H1 (cell line): ENCODE results near the gene ACOT9. TPM values are rescaled to one million over a fixed set of nuclear protein-coding genes. Genes with fewer than 3 reads are reported as not detected.

Experiments
- CTCF ChIA-PET: fragments of 300-600 bp; sonication (Branson Sonifier 250); formaldehyde crosslinking; loops from one replicate; lab custom pipeline; 2021; ENCODE audit not compliant: partially characterized antibody; lab: Charles Lee
- POLR2A ChIA-PET: fragments of 300-600 bp; sonication (Branson Sonifier 250); formaldehyde crosslinking; loops from one replicate; lab custom pipeline; 2021; ENCODE audit warnings: inconsistent platforms; ENCODE audit not compliant: partially characterized antibody; lab: Charles Lee
- DNase-seq, 2 experiments: peaks; one replicate each; pipeline versions ENCODE4 v3.0.0 to v3.0.0-alpha.2; 2010 to 2022; ENCODE audit warnings: low spot score in 2 of 2, low read depth in 1 of 2, mixed read lengths in 1 of 2
- FAIRE-seq: peaks from 2 replicates; lab custom pipeline; 2011; peaks lifted over from hg19 to GRCh38; lab: Jason Lieb, UNC
- H2AFZ ChIP-seq: 2 replicates; pipeline ENCODE4 v1.8.1; 2012; ENCODE audit warnings: low read length, inconsistent platforms
- H2AK5ac ChIP-seq: 2 replicates; pipeline ENCODE4 v1.6.1; 2013; ENCODE audit warnings: low read depth, low read length
- H2BK120ac ChIP-seq: replicated peaks from 2 replicates; pipeline ENCODE3; 2013; ENCODE audit warnings: low read depth, low read length, inconsistent platforms
- H2BK12ac ChIP-seq: 2 replicates; pipeline ENCODE4 v1.6.1; 2013; ENCODE audit warnings: low read depth, low read length
- H2BK15ac ChIP-seq: 2 replicates; pipeline ENCODE4 v1.6.1; 2013; ENCODE audit warnings: low read length
- H2BK20ac ChIP-seq: 2 replicates; pipeline ENCODE4 v1.6.1; 2013; ENCODE audit warnings: low read length
- H2BK5ac ChIP-seq: 2 replicates; pipeline ENCODE4 v1.6.1; 2013; ENCODE audit warnings: low read depth, low read length
- H3K14ac ChIP-seq: 2 replicates; pipeline ENCODE4 v1.6.1; 2013; ENCODE audit warnings: inconsistent platforms; ENCODE audit not compliant: insufficient read length
- H3K18ac ChIP-seq: 2 replicates; pipeline ENCODE4 v1.6.1; 2013; ENCODE audit warnings: low read length; ENCODE audit errors: extremely low read depth
- H3K23ac ChIP-seq: 2 replicates; pipeline ENCODE4 v1.6.1; 2013; ENCODE audit warnings: inconsistent platforms; ENCODE audit not compliant: insufficient read length
- H3K23me2 ChIP-seq: 2 replicates; pipeline ENCODE4 v1.6.1; 2013; ENCODE audit warnings: low read depth, low read length
- H3K27ac ChIP-seq: 2 replicates; pipeline ENCODE4 v1.6.1; 2011; ENCODE audit warnings: low read depth, low read length, inconsistent platforms
- H3K27me3 ChIP-seq, 4 experiments: replicated peaks in 1 of 4; 1 replicate in 1 of 4; 2 replicates in 3 of 4; pipeline versions ENCODE4 v1.6.1 to v1.8.1; 2011 to 2013; ENCODE audit warnings: low read length in 3 of 4, mild to moderate bottlenecking in 3 of 4, inconsistent platforms in 2 of 4, mixed read lengths in 2 of 4, moderate library complexity in 1 of 4; ENCODE audit not compliant: control insufficient read depth in 3 of 4, insufficient read depth in 3 of 4; ENCODE audit errors: extremely low read depth in 1 of 4
- H3K36me3 ChIP-seq, 4 experiments: 2 replicates each; pipeline versions ENCODE4 v1.6.1 to v1.8.1; 2011 to 2013; ENCODE audit warnings: mild to moderate bottlenecking in 4 of 4, low read length in 3 of 4, moderate library complexity in 2 of 4, control low read depth in 1 of 4, inconsistent platforms in 1 of 4; ENCODE audit not compliant: insufficient read depth in 4 of 4, control insufficient read depth in 2 of 4
- H3K4ac ChIP-seq: replicated peaks from 2 replicates; pipeline ENCODE3; 2013; ENCODE audit warnings: low read length, low read depth, mixed read lengths, inconsistent platforms; ENCODE audit not compliant: insufficient read length
- H3K4me1 ChIP-seq, 4 experiments: replicated peaks in 1 of 4; 1 replicate in 1 of 4; 2 replicates in 3 of 4; pipeline versions ENCODE4 v1.6.1 to v1.8.1; 2011 to 2013; ENCODE audit warnings: low read length in 3 of 4, inconsistent platforms in 2 of 4, mixed read lengths in 1 of 4; ENCODE audit not compliant: insufficient read depth in 4 of 4, control insufficient read depth in 3 of 4
- H3K4me2 ChIP-seq, 2 experiments: 2 replicates each; pipeline versions ENCODE4 v1.6.1 to v1.8.1; 2011 to 2013; ENCODE audit warnings: low read depth in 2 of 2, low read length in 2 of 2, control low read depth in 1 of 2, inconsistent platforms in 1 of 2, mild to moderate bottlenecking in 1 of 2; ENCODE audit not compliant: insufficient read depth in 1 of 2
- H3K4me3 ChIP-seq, 4 experiments: fragments of 200-600, 300-600 bp in 1 of 4; sonication (generic), shearing (Covaris generic), sonication (Bioruptor Twin) in 1 of 4; 2 replicates each; pipeline versions ENCODE4 v1.5.1 to v1.8.1; 2011 to 2016; ENCODE audit warnings: low read length in 4 of 4, low read depth in 3 of 4, control low read depth in 2 of 4, inconsistent platforms in 2 of 4, mild to moderate bottlenecking in 2 of 4, mixed read lengths in 1 of 4, moderate library complexity in 1 of 4; ENCODE audit not compliant: insufficient read depth in 2 of 4; ENCODE audit errors: extremely low read depth in 1 of 4
- H3K56ac ChIP-seq: replicated peaks from 2 replicates; pipeline ENCODE3; 2013; ENCODE audit warnings: low read depth, mild to moderate bottlenecking, mixed read lengths, low read length, inconsistent platforms; ENCODE audit not compliant: insufficient read length
- H3K79me1 ChIP-seq: 2 replicates; pipeline ENCODE4 v1.6.1; 2013; ENCODE audit warnings: low read depth, low read length, control low read depth
- H3K79me2 ChIP-seq, 2 experiments: 2 replicates each; pipeline versions ENCODE4 v1.6.1 to v1.8.1; 2012 to 2013; ENCODE audit warnings: low read length in 2 of 2, mild to moderate bottlenecking in 2 of 2, inconsistent platforms in 1 of 2; ENCODE audit not compliant: insufficient read depth in 2 of 2, control insufficient read depth in 1 of 2
- H3K9ac ChIP-seq, 4 experiments: replicated peaks in 1 of 4; 1 replicate in 1 of 4; 2 replicates in 3 of 4; pipeline versions ENCODE4 v1.6.1 to v1.8.1; 2011 to 2013; ENCODE audit warnings: low read depth in 3 of 4, low read length in 3 of 4, control low read depth in 2 of 4, mild to moderate bottlenecking in 2 of 4, moderate library complexity in 2 of 4, inconsistent platforms in 1 of 4; ENCODE audit errors: extremely low read depth in 1 of 4
- H3K9me3 ChIP-seq, 2 experiments: 2 replicates each; pipeline versions ENCODE4 v1.6.1 to v1.8.1; 2012 to 2013; ENCODE audit warnings: mild to moderate bottlenecking in 2 of 2, moderate library complexity in 2 of 2, control low read depth in 1 of 2, inconsistent platforms in 1 of 2, low read depth in 1 of 2, low read length in 1 of 2, mixed read lengths in 1 of 2; ENCODE audit not compliant: insufficient read depth in 2 of 2
- H4K20me1 ChIP-seq, 2 experiments: replicated peaks in 1 of 2; 2 replicates each; pipeline versions ENCODE3 to v1.8.1; 2011 to 2013; ENCODE audit warnings: inconsistent platforms in 2 of 2, low read length in 2 of 2, mild to moderate bottlenecking in 1 of 2; ENCODE audit not compliant: insufficient read depth in 2 of 2, control insufficient read depth in 1 of 2
- H4K5ac ChIP-seq: 2 replicates; pipeline ENCODE4 v1.6.1; 2013; ENCODE audit warnings: low read length, low read depth, mixed read lengths, inconsistent platforms; ENCODE audit not compliant: insufficient read length
- H4K8ac ChIP-seq: 2 replicates; pipeline ENCODE4 v1.8.0; 2013; ENCODE audit warnings: mild to moderate bottlenecking, moderate library complexity, low read length, inconsistent platforms; ENCODE audit not compliant: insufficient read depth; ENCODE audit errors: extremely low read depth
- H4K91ac ChIP-seq: replicated peaks from 2 replicates; pipeline ENCODE3; 2013; ENCODE audit warnings: low read length, mixed read lengths, inconsistent platforms; ENCODE audit not compliant: insufficient read length
- BRCA1 ChIP-seq: IDR thresholded peaks from 2 replicates; pipeline ENCODE4 v1.6.1; 2012; ENCODE audit warnings: low read depth, low read length, improper control_type of control experiment
- CBX8 ChIP-seq: fragments of 300-800, 300-1000 bp; sonication (generic); IDR thresholded peaks from 2 replicates; pipeline ENCODE4 v1.7.1; 2016; ENCODE audit warnings: low read depth, low read length, borderline replicate concordance
- CEBPB ChIP-seq: IDR thresholded peaks from 2 replicates; pipeline ENCODE4 v1.6.1; 2012; ENCODE audit warnings: low read depth, low read length
- CTBP2 ChIP-seq: IDR thresholded peaks from 2 replicates; pipeline ENCODE4 v1.7.0; 2011; ENCODE audit warnings: borderline replicate concordance, mild to moderate bottlenecking, moderate library complexity, mixed read lengths, low read length; ENCODE audit not compliant: insufficient read depth, insufficient read length
- EGR1 ChIP-seq: IDR thresholded peaks from 2 replicates; pipeline ENCODE4 v1.6.1; 2011; ENCODE audit warnings: low read depth, low read length, borderline replicate concordance
- FOSL1 ChIP-seq: IDR thresholded peaks from 2 replicates; pipeline ENCODE4 v1.6.1; 2011; ENCODE audit warnings: mild to moderate bottlenecking, low read depth, low read length, moderate library complexity; ENCODE audit not compliant: insufficient read depth
- GABPA ChIP-seq: IDR thresholded peaks from 2 replicates; pipeline ENCODE4 v1.6.1; 2011; ENCODE audit warnings: mild to moderate bottlenecking, low read length, moderate library complexity, borderline replicate concordance; ENCODE audit not compliant: insufficient read depth
- GTF2F1 ChIP-seq: IDR thresholded peaks from 2 replicates; pipeline ENCODE4 v1.6.1; 2012; ENCODE audit warnings: low read depth, low read length, improper control_type of control experiment, borderline replicate concordance
- KDM4A ChIP-seq: IDR thresholded peaks from one replicate; pipeline ENCODE4 v1.7.1; 2012; ENCODE audit warnings: low read depth, mild to moderate bottlenecking, moderate library complexity, low read length, inconsistent platforms; ENCODE audit not compliant: severe bottlenecking
- RAD21 ChIP-seq, 2 experiments: IDR thresholded peaks in 1 of 2; conservative IDR thresholded peaks in 1 of 2; 2 replicates each; pipeline ENCODE4 v1.6.1; 2011; ENCODE audit warnings: low read depth in 2 of 2, low read length in 2 of 2, improper control_type of control experiment in 1 of 2, inconsistent platforms in 1 of 2, mild to moderate bottlenecking in 1 of 2, moderate library complexity in 1 of 2
- RBBP5 ChIP-seq: IDR thresholded peaks from 2 replicates; pipeline ENCODE4 v1.7.1; 2012; ENCODE audit warnings: low read depth, mild to moderate bottlenecking, inconsistent platforms, low read length, moderate library complexity, borderline replicate concordance
- SIN3A ChIP-seq, 2 experiments: IDR thresholded peaks in 1 of 2; conservative IDR thresholded peaks in 1 of 2; 2 replicates each; pipeline ENCODE4 v1.6.1; 2011 to 2012; ENCODE audit warnings: low read length in 2 of 2, improper control_type of control experiment in 1 of 2, low read depth in 1 of 2, mild to moderate bottlenecking in 1 of 2
- SUZ12 ChIP-seq: fragments of 200-600 bp; sonication (generic); IDR thresholded peaks from 2 replicates; pipeline ENCODE4 v1.6.1; 2012; ENCODE audit warnings: mild to moderate bottlenecking, inconsistent platforms, low read length, moderate library complexity, mixed read lengths
- TAF1 ChIP-seq: IDR thresholded peaks from 2 replicates; pipeline ENCODE4 v1.6.1; 2011; ENCODE audit warnings: mild to moderate bottlenecking, low read depth, low read length
- WGBS, 2 experiments: shearing (Covaris generic) in 1 of 2; methylation state at CpG; one replicate each; pipeline versions ENCODE4 v1.1.6 to v1.1.7; 2013 to 2015; ENCODE audit warnings: low lambda C conversion rate in 2 of 2, mixed read lengths in 2 of 2, inconsistent platforms in 1 of 2, low coverage in 1 of 2, missing lambda C conversion rate in 1 of 2; ENCODE audit not compliant: insufficient replicate concordance in 2 of 2, insufficient coverage in 1 of 2, insufficient read length in 1 of 2; ENCODE audit errors: extremely low coverage in 1 of 2, missing lambda C conversion rate in 1 of 2; 5-methylcytosine and 5-hydroxymethylcytosine counted together
- polyA plus RNA-seq, 7 experiments: library from polyadenylated mRNA; depleted of rRNA in 3 of 7; stranded (reverse) in 5 of 7; unstranded in 2 of 7; fragments of >200 nt in 5 of 7; fragments of 200-250 nt in 2 of 7; gene quantifications; 1 replicate in 5 of 7; 2 replicates in 1 of 7; 4 replicates in 1 of 7; pipeline versions ENCODE4 v1.2.1 to v1.2.3, GENCODE V29; 2011 to 2013; ENCODE audit warnings: missing spikeins in 2 of 7, mixed read lengths in 2 of 7
- total RNA-seq: library from RNA; stranded (reverse); fragmentation: NEBNext Ultra II Directional; extraction: Animal tissue kit (Norgen Biotek cat#: 25700); gene quantifications from 2 replicates; pipeline ENCODE4 v1.2.1, GENCODE V29; 2021

ACOT9 gene
- total and polyA plus RNA-seq, 2 of the 8 experiments (the other 6 are each of a cell fraction or from before 2014, with no cell fraction given): 20.7 to 39.5 TPM

- Histone ChIP-seq H4K8ac (no peak overlapping the region), H2BK12ac (no peak overlapping the region), H3K18ac (no peak overlapping the region), H3K9me3 (no peaks in the 10 kb centered on the region), H2BK15ac (no peak overlapping the region), H3K14ac (no peak overlapping the region), H2AK5ac (no peak overlapping the region), H3K4me1 (no peaks in the 10 kb centered on the region), H3K36me3 (peaks cover 0 to 13% (median 0%) of the 10 kb centered on the region in 4 experiments; a peak in 1 of 8 replicates), H2AFZ (no peak overlapping the region), H3K23me2 (no peaks in the 10 kb centered on the region), H3K9ac (no peak overlapping the region), H3K56ac (no peak overlapping the region), H3K79me1 (no peaks in the 10 kb centered on the region), H2BK120ac (no peak overlapping the region), H4K91ac (no peak overlapping the region), H3K27ac (no peak overlapping the region), H3K4me3 (no peak overlapping the region), H3K79me2 (peaks cover 0 to 8% of the 10 kb centered on the region in 2 experiments; a peak in 1 of 4 replicates), H2BK5ac (no peak overlapping the region), H2BK20ac (no peak overlapping the region), H3K27me3 (no peaks in the 10 kb centered on the region), H3K4ac (no peak overlapping the region), H4K20me1 (no peaks in the 10 kb centered on the region), H4K5ac (no peak overlapping the region), H3K23ac (no peak overlapping the region), H3K4me2 (no peak overlapping the region)
- WGBS, 2 experiments: 85% methylated on average over 5 of the region's 5 CpGs; no CpG with 5 or more reads in 1 of the 2 experiments
- ChIA-PET CTCF (no interaction called here), POLR2A (no interaction called here)
- no peak for FAIRE-seq
- DNase-seq: no peak
- TF ChIP-seq CBX8: no peak
- no peak for TF ChIP-seq CEBPB
- no peak for TF ChIP-seq CTBP2
- TF ChIP-seq FOSL1: no peak
- TF ChIP-seq SUZ12: no peak
- no peak for TF ChIP-seq KDM4A
- no peak for TF ChIP-seq GABPA
- TF ChIP-seq RAD21 (IDR thresholded peaks at IDR 0.05 in 1 of 2, conservative IDR thresholded peaks at IDR 0.05 in 1 of 2; ENCODE audit: low read depth in 2 of 2, low read length in 2 of 2): no peak
- no peak for TF ChIP-seq EGR1
- TF ChIP-seq BRCA1: no peak
- TF ChIP-seq TAF1: no peak
- TF ChIP-seq SIN3A (conservative IDR thresholded peaks at IDR 0.05 in 1 of 2, IDR thresholded peaks at IDR 0.05 in 1 of 2; ENCODE audit: low read depth in 1 of 2, low read length in 2 of 2): no peak
- no peak for TF ChIP-seq RBBP5
- TF ChIP-seq GTF2F1: no peak
These were observed 10.4 kb downstream of the ACOT9 start for GRCh38 chrX:23732704-23733103.
